Measurements from ENCODE around the gene FGF18. TPM values are rescaled to one million over a fixed set of nuclear protein-coding genes. Genes with fewer than 3 reads are reported as not detected.
"Not testable (repeated sequence)": the region's sequence is repeated elsewhere in the genome, so short reads cannot be mapped to it uniquely, and the experiment has no call there.

The FGF18 gene
- total RNA-seq, 1 experiment from 2014 or later = 0.94 TPM

- H2AFZ ChIP-seq (ENCODE audit: low read length); H3K23me2 ChIP-seq (ENCODE audit: insufficient read length, low read depth, low read length, poor library complexity, severe bottlenecking); H4K5ac ChIP-seq (ENCODE audit: insufficient read length, low read depth, low read length); H3T11ph ChIP-seq (ENCODE audit: low read length); H4K8ac ChIP-seq (replicated peaks; ENCODE audit: insufficient read length, low read depth, low read length); H3K9ac ChIP-seq (ENCODE audit: extremely low read depth, insufficient read length, low read length); H3K4me3 Mint-ChIP-seq; H3K27me3 Mint-ChIP-seq (ENCODE audit: low read depth); H3K4ac ChIP-seq (ENCODE audit: low read depth, low read length); H3K18ac ChIP-seq (ENCODE audit: insufficient read length, low read depth, low read length); H3K4me1 Mint-ChIP-seq; H2BK12ac ChIP-seq (ENCODE audit: insufficient read length, low read depth, low read length); H2AK5ac ChIP-seq (ENCODE audit: insufficient read length, low read length); H4K20me1 ChIP-seq (ENCODE audit: control insufficient read depth, insufficient read depth, insufficient read length); H3K9me3 Mint-ChIP-seq; H2BK120ac ChIP-seq (ENCODE audit: low read depth, low read length, poor library complexity, severe bottlenecking); DNase-seq; H4K91ac ChIP-seq (ENCODE audit: insufficient read length, low read depth, low read length); H3K27me3 ChIP-seq (ENCODE audit: insufficient read depth, low read length); H3K9me3 ChIP-seq (ENCODE audit: control insufficient read depth, low read depth, low read length); H3K4me2 ChIP-seq (ENCODE audit: insufficient read depth, insufficient read length, low read length); H3K27ac ChIP-seq (ENCODE audit: insufficient read length, low read depth, low read length); H3K79me2 ChIP-seq (ENCODE audit: insufficient read depth, low read length); H3K23ac ChIP-seq (ENCODE audit: insufficient read length, low read depth, low read length); H3K4me1 ChIP-seq (ENCODE audit: insufficient read depth, low read length); H3K56ac ChIP-seq (ENCODE audit: insufficient read length, low read depth, low read length); H3K14ac ChIP-seq (ENCODE audit: insufficient read depth, low read length); H2BK15ac ChIP-seq (ENCODE audit: low read depth, low read length); H3K36me3 Mint-ChIP-seq (ENCODE audit: insufficient read depth in 1 of 3, low read depth in 3 of 3); H2BK20ac ChIP-seq (ENCODE audit: low read depth, low read length, poor library complexity, severe bottlenecking); H3K27ac Mint-ChIP-seq; H3K79me1 ChIP-seq (ENCODE audit: insufficient read depth, low read depth, low read length, poor library complexity, severe bottlenecking); H2BK5ac ChIP-seq (ENCODE audit: insufficient read length, low read length): not testable (repeated sequence)
- TF ChIP-seq CTCF (conservative IDR thresholded peaks at IDR 0.05) = peak; percentile 58
- WGBS (ENCODE audit: extremely low coverage, insufficient read length, low lambda C conversion rate) = no CpG with 5 or more reads among the region's 10 CpGs
Measured at GRCh38 chr5:171370881-171371280, 48.6 kb upstream of the FGF18 start.
